ENCODE measurements around the gene ABCC6. TPM values are rescaled to one million over a fixed set of nuclear protein-coding genes. Genes with fewer than 3 reads are reported as not detected.

ABCC6 gene
- total RNA-seq, 1 donor, result 2.6 TPM

DNA sequence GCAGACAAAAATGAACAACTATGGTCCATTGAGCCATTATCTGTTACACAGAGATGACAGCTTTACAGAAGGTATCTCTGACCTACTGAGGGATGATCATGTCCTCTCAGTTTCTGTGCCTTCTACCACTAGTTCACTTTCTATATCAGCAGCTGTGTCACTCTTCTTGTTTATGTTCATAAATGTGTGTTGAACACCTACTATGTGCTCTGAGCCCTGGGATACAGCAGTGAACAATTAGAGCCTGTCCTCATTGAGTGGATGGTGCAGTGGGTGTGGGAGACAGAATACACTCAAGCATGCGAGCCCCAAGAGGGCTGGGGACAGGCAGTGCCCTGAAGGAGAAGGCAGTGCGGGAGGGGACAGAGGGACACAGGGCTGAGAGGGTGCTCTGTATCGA, 92.1 kb downstream of the ABCC6 start:
- no peak overlapping the region for H3K4me3 ChIP-seq (ENCODE audit: low read depth, low read length)
- TF ChIP-seq, protein P1, sequence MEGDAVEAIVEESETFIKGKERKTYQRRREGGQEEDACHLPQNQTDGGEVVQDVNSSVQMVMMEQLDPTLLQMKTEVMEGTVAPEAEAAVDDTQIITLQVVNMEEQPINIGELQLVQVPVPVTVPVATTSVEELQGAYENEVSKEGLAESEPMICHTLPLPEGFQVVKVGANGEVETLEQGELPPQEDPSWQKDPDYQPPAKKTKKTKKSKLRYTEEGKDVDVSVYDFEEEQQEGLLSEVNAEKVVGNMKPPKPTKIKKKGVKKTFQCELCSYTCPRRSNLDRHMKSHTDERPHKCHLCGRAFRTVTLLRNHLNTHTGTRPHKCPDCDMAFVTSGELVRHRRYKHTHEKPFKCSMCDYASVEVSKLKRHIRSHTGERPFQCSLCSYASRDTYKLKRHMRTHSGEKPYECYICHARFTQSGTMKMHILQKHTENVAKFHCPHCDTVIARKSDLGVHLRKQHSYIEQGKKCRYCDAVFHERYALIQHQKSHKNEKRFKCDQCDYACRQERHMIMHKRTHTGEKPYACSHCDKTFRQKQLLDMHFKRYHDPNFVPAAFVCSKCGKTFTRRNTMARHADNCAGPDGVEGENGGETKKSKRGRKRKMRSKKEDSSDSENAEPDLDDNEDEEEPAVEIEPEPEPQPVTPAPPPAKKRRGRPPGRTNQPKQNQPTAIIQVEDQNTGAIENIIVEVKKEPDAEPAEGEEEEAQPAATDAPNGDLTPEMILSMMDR (IDR thresholded peaks at IDR 0.05; ENCODE audit: insufficient read depth, low read depth, low read length), result no peak
- no peak for DNase-seq (ENCODE audit: low read depth)

DNA sequence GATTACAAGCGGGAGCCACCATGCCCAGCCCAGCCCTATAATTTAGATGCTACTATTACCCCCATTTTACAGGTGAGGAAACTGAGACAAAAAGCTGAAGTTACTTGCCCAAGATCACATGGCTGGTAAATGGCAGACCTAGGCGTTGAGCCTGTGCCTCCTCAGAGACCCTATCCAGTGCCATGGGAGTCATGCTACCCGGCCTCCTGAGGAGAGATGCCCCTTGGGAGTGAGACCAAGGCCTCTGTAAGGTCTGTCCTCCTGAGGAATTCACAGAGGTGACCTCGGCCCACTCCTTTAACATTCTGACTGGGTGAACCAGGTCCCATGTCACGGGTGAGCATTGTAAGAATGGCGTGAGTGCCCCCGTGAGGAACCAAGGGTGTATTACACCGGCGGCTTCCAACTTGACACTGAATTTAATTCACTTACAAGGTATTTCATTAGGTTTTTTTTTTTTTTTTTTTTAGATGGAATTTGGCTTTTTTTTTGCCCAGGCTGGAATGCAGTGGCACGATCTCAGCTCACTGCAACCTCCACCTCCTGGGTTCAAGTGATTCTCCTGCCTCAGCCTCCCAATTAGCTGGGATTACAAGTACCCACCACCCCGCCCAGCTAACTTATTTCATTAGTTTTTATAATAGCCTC, 95.7 kb downstream of the ABCC6 start:
- DNase-seq (ENCODE audit: low read depth), result peak; percentile 74
- H3K4me3 ChIP-seq (ENCODE audit: low read depth, low read length), result no peak overlapping the region
- TF ChIP-seq, protein P1 (IDR thresholded peaks at IDR 0.05; ENCODE audit: insufficient read depth, low read depth, low read length), result peak; percentile 88

DNA sequence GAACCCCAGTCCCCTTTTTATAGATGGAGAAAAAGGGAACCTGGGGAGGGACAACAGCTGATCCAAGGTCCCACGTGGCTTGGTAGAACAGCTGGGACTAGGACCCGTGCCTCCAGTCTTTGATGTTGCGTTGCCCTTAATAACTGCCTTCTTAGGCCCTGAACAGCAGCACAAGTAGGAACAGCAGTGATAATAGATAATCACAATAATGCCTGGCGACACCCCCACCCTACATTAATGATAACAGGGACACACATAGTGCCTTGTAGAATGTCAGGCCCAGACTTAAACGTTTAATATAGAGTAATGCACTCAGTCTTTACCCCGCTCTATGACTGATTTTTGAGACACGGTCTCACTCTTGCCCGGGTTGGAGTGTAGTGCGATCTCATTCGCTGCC, 96.4 kb downstream of the ABCC6 start:
- TF ChIP-seq, protein P1 (IDR thresholded peaks at IDR 0.05; ENCODE audit: insufficient read depth, low read depth, low read length), result no peak
- no peak overlapping the region for H3K4me3 ChIP-seq (ENCODE audit: low read depth, low read length)
- DNase-seq (ENCODE audit: low read depth), result no peak

DNA sequence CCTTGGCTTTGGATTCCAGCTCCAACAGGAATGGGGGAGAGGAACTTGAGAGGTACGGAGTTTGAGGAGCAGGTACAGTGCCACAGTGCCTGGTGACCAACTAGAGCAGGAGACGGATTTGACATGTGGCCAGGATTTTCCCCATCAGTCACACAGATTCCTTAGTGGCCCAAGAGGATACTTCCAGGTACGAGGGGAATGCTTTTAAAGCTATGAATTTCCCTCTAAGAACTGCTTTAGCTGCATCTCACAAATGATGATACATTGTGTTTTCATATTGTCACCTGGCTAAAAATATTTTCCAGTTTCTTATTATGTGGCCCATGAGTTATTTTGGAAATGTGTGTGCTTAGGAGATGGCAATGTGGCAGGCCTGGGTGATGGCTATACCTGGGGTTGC, 98.3 kb downstream of the ABCC6 start:
- TF ChIP-seq, protein P1 (IDR thresholded peaks at IDR 0.05; ENCODE audit: insufficient read depth, low read depth, low read length), result no peak
- DNase-seq (ENCODE audit: low read depth), result no peak
- H3K4me3 ChIP-seq (ENCODE audit: low read depth, low read length), result no peak overlapping the region

DNA sequence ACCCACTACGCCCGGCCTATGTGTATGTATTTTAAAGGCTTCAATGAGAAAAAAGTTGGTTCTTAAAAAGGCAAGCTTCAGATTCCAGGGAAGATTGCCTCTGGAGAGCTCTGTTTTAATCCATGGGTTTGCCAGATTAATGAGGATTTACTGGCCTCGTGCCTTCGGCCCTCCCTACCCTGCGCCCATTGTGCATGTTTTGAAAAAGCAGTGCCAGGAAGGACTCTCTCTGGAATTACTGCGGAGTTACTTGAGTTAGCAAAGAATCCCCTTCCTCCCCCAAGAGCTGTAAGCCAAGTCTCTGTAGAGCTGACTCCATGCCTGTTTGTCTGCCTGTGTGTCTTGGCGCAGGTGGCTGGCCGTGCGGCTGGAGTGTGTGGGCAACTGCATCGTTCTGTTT, 98.9 kb downstream of the ABCC6 start:
- TF ChIP-seq, protein P1 (IDR thresholded peaks at IDR 0.05; ENCODE audit: insufficient read depth, low read depth, low read length), result no peak
- no peak for DNase-seq (ENCODE audit: low read depth)
- H3K4me3 ChIP-seq (ENCODE audit: low read depth, low read length), result no peak overlapping the region

DNA sequence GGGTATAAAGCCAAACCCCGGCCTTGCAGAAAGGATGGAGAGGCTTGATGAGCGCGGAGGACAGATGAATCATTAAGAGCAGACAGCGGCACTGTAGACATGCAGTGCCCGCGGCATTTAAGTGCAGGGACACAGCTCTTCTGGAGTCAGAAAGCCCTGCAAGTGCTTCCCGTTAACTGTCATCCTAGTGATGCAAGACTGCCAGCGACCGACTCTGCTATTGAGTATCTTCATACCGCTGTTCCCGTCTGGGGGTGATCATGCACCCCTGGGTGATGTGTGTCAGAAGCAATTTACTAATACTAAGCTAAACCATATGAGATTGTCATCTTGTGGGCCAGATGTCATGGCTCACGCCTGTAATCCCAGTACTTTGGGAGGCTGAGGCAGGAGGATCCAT, 101.0 kb downstream of the ABCC6 start:
- TF ChIP-seq, protein P1 (IDR thresholded peaks at IDR 0.05; ENCODE audit: insufficient read depth, low read depth, low read length), result no peak
- DNase-seq (ENCODE audit: low read depth), result no peak

DNA sequence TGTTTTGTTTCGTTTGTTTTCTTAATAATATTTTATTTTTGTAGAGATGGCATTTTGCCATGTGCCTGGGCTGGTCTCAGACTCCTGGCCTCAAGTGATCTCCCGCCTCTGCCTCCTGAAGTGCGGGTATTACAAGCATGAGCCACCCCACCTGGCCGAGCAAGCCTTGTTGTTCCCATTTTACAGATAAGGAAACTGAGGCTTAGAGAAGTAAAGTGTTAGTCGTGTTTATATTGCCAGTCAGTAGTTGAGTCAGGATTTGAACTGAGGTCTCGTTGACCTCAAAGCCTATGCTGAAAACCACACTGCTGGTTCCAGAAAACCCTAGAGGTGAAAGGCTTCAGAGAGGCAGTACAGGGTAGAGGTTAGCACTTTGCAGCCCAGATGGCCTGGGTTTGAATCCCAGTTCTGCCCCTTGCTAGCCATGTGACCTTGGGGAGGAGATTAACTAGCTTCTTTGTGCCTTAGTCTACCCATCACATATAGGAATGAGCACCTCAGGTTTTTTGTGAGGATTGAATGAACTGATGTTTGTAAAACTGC, 102.0 kb downstream of the ABCC6 start:
- H3K4me3 ChIP-seq (ENCODE audit: low read depth, low read length), result no peak overlapping the region
- no peak for DNase-seq (ENCODE audit: low read depth)
- TF ChIP-seq, protein P1 (IDR thresholded peaks at IDR 0.05; ENCODE audit: insufficient read depth, low read depth, low read length), result no peak

More for the DNA sequence above, 101.0 kb downstream of the ABCC6 start:
- no peak overlapping the region for H3K4me3 ChIP-seq (ENCODE audit: low read depth, low read length)

Data from fibroblast of villous mesenchyme (primary cell).